ENCODE measurements around the gene YWHAH.

The YWHAH gene

GRCh38 chr22:31983911-31984656, 39.7 kb downstream of the YWHAH start:
- Histone ChIP-seq H2AK5ac (ENCODE audit: low read length) (no peak overlapping the region), H3K27ac (ENCODE audit: low read depth, low read length) (no peak overlapping the region), H3K18ac (ENCODE audit: low read length) (no peak overlapping the region), H2BK120ac (ENCODE audit: low read depth, low read length) (no peak overlapping the region), H3K56ac (ENCODE audit: low read length) (no peak overlapping the region), H3K36me3 (ENCODE audit: control insufficient read depth, insufficient read depth, low read length) (no peaks in the 10 kb centered on the region), H4K5ac (ENCODE audit: low read length) (no peak overlapping the region), H3K27me3 (ENCODE audit: insufficient read depth, low read length, poor library complexity) (no peaks in the 10 kb centered on the region), H2BK15ac (replicated peaks; ENCODE audit: low read depth) (no peak overlapping the region), H3K4me1 (ENCODE audit: control insufficient read depth, low read depth, low read length) (no peaks in the 10 kb centered on the region), H3K4ac (ENCODE audit: low read depth, low read length) (no peak overlapping the region), H3K79me2 (ENCODE audit: control insufficient read depth, insufficient read depth, low read length) (no peaks in the 10 kb centered on the region), H3K23ac (ENCODE audit: low read length) (no peak overlapping the region), H3K79me1 (ENCODE audit: low read length) (no peaks in the 10 kb centered on the region), H3K4me2 (ENCODE audit: low read length) (no peak overlapping the region), H2BK5ac (ENCODE audit: low read length) (no peak overlapping the region), H3K4me3 (ENCODE audit: low read length) (no peak overlapping the region), H3K9ac (ENCODE audit: low read length) (no peak overlapping the region), H4K8ac (ENCODE audit: low read depth, low read length) (no peak overlapping the region)
- WGBS (ENCODE audit: extremely low coverage, insufficient coverage, low lambda C conversion rate) = no CpG with 5 or more reads among the region's 6 CpGs
- no peak for DNase-seq

GRCh38 chr22:31987218-31987617, 42.9 kb downstream of the YWHAH start:
- no peaks in the 10 kb centered on the region for H3K79me1 ChIP-seq (ENCODE audit: low read length)
- H2AK5ac ChIP-seq (ENCODE audit: low read length) = no peak overlapping the region
- no peak overlapping the region for H2BK120ac ChIP-seq (ENCODE audit: low read depth, low read length)
- no peak overlapping the region for H3K4me2 ChIP-seq (ENCODE audit: low read length)
- H3K27ac ChIP-seq (ENCODE audit: low read depth, low read length) = no peak overlapping the region
- no peaks in the 10 kb centered on the region for H3K4me1 ChIP-seq (ENCODE audit: control insufficient read depth, low read depth, low read length)
- H3K79me2 ChIP-seq (ENCODE audit: control insufficient read depth, insufficient read depth, low read length) = no peaks in the 10 kb centered on the region
- no peak overlapping the region for H3K4ac ChIP-seq (ENCODE audit: low read depth, low read length)
- H3K9ac ChIP-seq (ENCODE audit: low read length) = no peak overlapping the region
- no peak for DNase-seq
- H3K23ac ChIP-seq (ENCODE audit: low read length) = no peak overlapping the region
- H3K27me3 ChIP-seq (ENCODE audit: insufficient read depth, low read length, poor library complexity) = no peaks in the 10 kb centered on the region
- H2BK15ac ChIP-seq (replicated peaks; ENCODE audit: low read depth) = no peak overlapping the region
- H3K18ac ChIP-seq (ENCODE audit: low read length) = no peak overlapping the region
- no CpG with 5 or more reads among the region's 1 CpG for WGBS (ENCODE audit: extremely low coverage, insufficient coverage, low lambda C conversion rate)
- H2BK5ac ChIP-seq (ENCODE audit: low read length) = no peak overlapping the region
- H4K5ac ChIP-seq (ENCODE audit: low read length) = no peak overlapping the region
- H3K36me3 ChIP-seq (ENCODE audit: control insufficient read depth, insufficient read depth, low read length) = no peaks in the 10 kb centered on the region
- H3K4me3 ChIP-seq (ENCODE audit: low read length) = no peak overlapping the region
- H3K56ac ChIP-seq (ENCODE audit: low read length) = no peak overlapping the region
- H4K8ac ChIP-seq (ENCODE audit: low read depth, low read length) = no peak overlapping the region

GRCh38 chr22:31991102-31991839, 46.9 kb downstream of the YWHAH start:
- WGBS (ENCODE audit: extremely low coverage, insufficient coverage, low lambda C conversion rate) = no CpG with 5 or more reads among the region's 4 CpGs
- no peaks in the 10 kb centered on the region for H3K36me3 ChIP-seq (ENCODE audit: control insufficient read depth, insufficient read depth, low read length)
- H4K5ac ChIP-seq (ENCODE audit: low read length) = no peak overlapping the region
- no peak for DNase-seq
- H3K27ac ChIP-seq (ENCODE audit: low read depth, low read length) = no peak overlapping the region
- no peak overlapping the region for H3K23ac ChIP-seq (ENCODE audit: low read length)
- H4K8ac ChIP-seq (ENCODE audit: low read depth, low read length) = no peak overlapping the region
- H3K4me2 ChIP-seq (ENCODE audit: low read length) = no peak overlapping the region
- no peak overlapping the region for H3K9ac ChIP-seq (ENCODE audit: low read length)
- H3K79me2 ChIP-seq (ENCODE audit: control insufficient read depth, insufficient read depth, low read length) = no peaks in the 10 kb centered on the region
- H3K4me1 ChIP-seq (ENCODE audit: control insufficient read depth, low read depth, low read length) = no peaks in the 10 kb centered on the region
- H3K4ac ChIP-seq (ENCODE audit: low read depth, low read length) = no peak overlapping the region
- no peak overlapping the region for H3K18ac ChIP-seq (ENCODE audit: low read length)
- no peak overlapping the region for H2AK5ac ChIP-seq (ENCODE audit: low read length)
- H2BK5ac ChIP-seq (ENCODE audit: low read length) = no peak overlapping the region
- no peak overlapping the region for H2BK120ac ChIP-seq (ENCODE audit: low read depth, low read length)
- H3K56ac ChIP-seq (ENCODE audit: low read length) = no peak overlapping the region
- H3K79me1 ChIP-seq (ENCODE audit: low read length) = no peaks in the 10 kb centered on the region
- no peak overlapping the region for H3K4me3 ChIP-seq (ENCODE audit: low read length)
- H3K27me3 ChIP-seq (ENCODE audit: insufficient read depth, low read length, poor library complexity) = no peaks in the 10 kb centered on the region
- no peak overlapping the region for H2BK15ac ChIP-seq (replicated peaks; ENCODE audit: low read depth)

- Histone ChIP-seq H3K23ac (ENCODE audit: low read length) (no peak overlapping the region), H4K5ac (ENCODE audit: low read length) (no peak overlapping the region), H3K4me2 (ENCODE audit: low read length) (no peak overlapping the region), H2BK5ac (ENCODE audit: low read length) (no peak overlapping the region), H3K18ac (ENCODE audit: low read length) (no peak overlapping the region), H2AK5ac (ENCODE audit: low read length) (no peak overlapping the region), H3K4ac (ENCODE audit: low read depth, low read length) (no peak overlapping the region), H3K27me3 (ENCODE audit: insufficient read depth, low read length, poor library complexity) (no peaks in the 10 kb centered on the region), H3K79me2 (ENCODE audit: control insufficient read depth, insufficient read depth, low read length) (no peaks in the 10 kb centered on the region), H2BK15ac (replicated peaks; ENCODE audit: low read depth) (no peak overlapping the region), H3K36me3 (ENCODE audit: control insufficient read depth, insufficient read depth, low read length) (no peaks in the 10 kb centered on the region), H2BK120ac (ENCODE audit: low read depth, low read length) (no peak overlapping the region), H3K56ac (ENCODE audit: low read length) (no peak overlapping the region), H4K8ac (ENCODE audit: low read depth, low read length) (no peak overlapping the region), H3K79me1 (ENCODE audit: low read length) (no peaks in the 10 kb centered on the region), H3K27ac (ENCODE audit: low read depth, low read length) (no peak overlapping the region), H3K4me3 (ENCODE audit: low read length) (no peak overlapping the region), H3K4me1 (ENCODE audit: control insufficient read depth, low read depth, low read length) (no peaks in the 10 kb centered on the region), H3K9ac (ENCODE audit: low read length) (no peak overlapping the region)
- DNase-seq = peak; percentile 38
- WGBS (ENCODE audit: extremely low coverage, insufficient coverage, low lambda C conversion rate) = no CpG with 5 or more reads among the region's 3 CpGs
Measured at GRCh38 chr22:31995046-31995445, 50.7 kb downstream of the YWHAH start.

GRCh38 chr22:31995807-31996206, 51.5 kb downstream of the YWHAH start:
- H3K36me3 ChIP-seq (ENCODE audit: control insufficient read depth, insufficient read depth, low read length) = no peaks in the 10 kb centered on the region
- no peak for DNase-seq
- H3K27ac ChIP-seq (ENCODE audit: low read depth, low read length) = no peak overlapping the region
- WGBS (ENCODE audit: extremely low coverage, insufficient coverage, low lambda C conversion rate) = no CpG with 5 or more reads among the region's 3 CpGs
- no peak overlapping the region for H2AK5ac ChIP-seq (ENCODE audit: low read length)
- H3K27me3 ChIP-seq (ENCODE audit: insufficient read depth, low read length, poor library complexity) = no peaks in the 10 kb centered on the region
- H2BK15ac ChIP-seq (replicated peaks; ENCODE audit: low read depth) = no peak overlapping the region
- no peaks in the 10 kb centered on the region for H3K79me1 ChIP-seq (ENCODE audit: low read length)
- H3K56ac ChIP-seq (ENCODE audit: low read length) = no peak overlapping the region
- no peak overlapping the region for H4K8ac ChIP-seq (ENCODE audit: low read depth, low read length)
- no peak overlapping the region for H3K9ac ChIP-seq (ENCODE audit: low read length)
- no peak overlapping the region for H3K23ac ChIP-seq (ENCODE audit: low read length)
- no peak overlapping the region for H4K5ac ChIP-seq (ENCODE audit: low read length)
- no peak overlapping the region for H3K18ac ChIP-seq (ENCODE audit: low read length)
- H3K4me1 ChIP-seq (ENCODE audit: control insufficient read depth, low read depth, low read length) = no peaks in the 10 kb centered on the region
- no peak overlapping the region for H3K4me2 ChIP-seq (ENCODE audit: low read length)
- no peak overlapping the region for H2BK120ac ChIP-seq (ENCODE audit: low read depth, low read length)
- no peak overlapping the region for H3K4ac ChIP-seq (ENCODE audit: low read depth, low read length)
- no peaks in the 10 kb centered on the region for H3K79me2 ChIP-seq (ENCODE audit: control insufficient read depth, insufficient read depth, low read length)
- H3K4me3 ChIP-seq (ENCODE audit: low read length) = no peak overlapping the region
- H2BK5ac ChIP-seq (ENCODE audit: low read length) = no peak overlapping the region
